Iris pigment epithelial cell (primary cell): ENCODE measurements around the gene PPFIA2.
A peak's percentile ranks its signal among the peaks of the same experiment; 100 is the strongest.

ENCODE experiments used
- DNase-seq: peaks from one replicate; pipeline ENCODE4 v3.0.0-alpha.2; 2011; ENCODE audit warnings: low read depth

PPFIA2 gene

DNA sequence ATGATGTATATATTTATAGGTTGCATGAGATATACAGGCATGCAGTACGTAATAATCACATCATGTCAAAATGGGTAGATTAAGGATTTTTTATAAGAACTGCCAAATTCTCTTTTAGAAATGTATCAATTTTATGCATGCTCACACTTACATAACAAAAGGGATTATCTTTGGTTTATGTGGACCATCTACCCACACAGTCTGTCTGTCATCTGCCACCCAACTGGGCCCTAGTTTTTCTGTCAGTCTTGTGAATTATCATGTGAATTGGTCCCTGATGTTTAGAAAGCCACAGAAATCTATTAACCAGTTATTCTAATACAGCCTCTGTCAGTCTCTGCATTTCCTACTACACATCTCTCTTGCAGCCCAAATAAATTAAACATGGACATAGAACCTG, 547.8 kb downstream of the PPFIA2 start:
- no peak for DNase-seq

DNA sequence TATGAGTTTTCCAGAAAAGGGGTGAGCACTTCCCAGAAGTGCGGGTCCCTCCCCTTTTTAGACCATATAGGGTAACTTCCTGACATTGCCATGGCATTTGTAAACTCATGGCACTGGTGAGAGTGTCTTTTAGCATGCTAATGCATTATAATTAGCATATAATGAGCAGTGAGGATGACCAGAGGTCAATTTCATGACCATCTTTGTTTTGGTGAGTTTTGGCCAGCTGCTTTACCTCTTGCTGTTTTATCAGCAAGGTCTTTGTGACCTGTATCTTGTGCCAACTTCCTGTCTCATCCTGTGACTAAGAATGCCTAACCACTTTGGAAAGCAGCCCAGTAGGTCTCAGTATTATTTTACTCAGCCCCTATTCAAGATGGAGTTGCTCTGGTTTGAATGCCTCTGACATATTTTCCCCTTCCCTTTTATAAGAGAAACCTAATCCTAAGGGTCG, 549.4 kb downstream of the PPFIA2 start:
- peak; percentile 51 for DNase-seq

- peak; percentile 26 for DNase-seq
Measured at GRCh38 chr12:81209012-81209411, 550.1 kb downstream of the PPFIA2 start.

GRCh38 chr12:81208187-81208911, 550.8 kb downstream of the PPFIA2 start:
- DNase-seq, result no peak
